OCI-LY3 (cell line): Measurements from ENCODE around the gene HEXD.

Source experiments
- H2AFZ ChIP-seq: fragments of 200-600, 300-600 bp; shearing (Covaris generic); 2 replicates; pipeline ENCODE4 v1.6.0; 2014; ENCODE audit warnings: antibody characterized with exemption, low read depth, low read length
- H3K27ac ChIP-seq: fragments of 200-600, 300-600 bp; sonication (generic); 2 replicates; pipeline ENCODE4 v1.5.1; 2014; ENCODE audit warnings: mild to moderate bottlenecking, low read length, moderate library complexity, mixed read lengths
- H3K27me3 ChIP-seq: fragments of 200-600, 300-600 bp; sonication (generic); 2 replicates; pipeline ENCODE4 v1.6.1; 2014; ENCODE audit warnings: low read depth, low read length, mixed read lengths
- H3K36me3 ChIP-seq: fragments of 200-600, 300-600 bp; sonication (generic); replicated peaks from 2 replicates; pipeline ENCODE3; 2014; ENCODE audit warnings: low read depth, low read length, mixed read lengths
- H3K4me1 ChIP-seq: fragments of 300-600, 200-600 bp; sonication (generic); 2 replicates; pipeline ENCODE4 v1.6.1; 2014; ENCODE audit warnings: low read length, mixed read lengths
- H3K4me2 ChIP-seq: fragments of 200-600, 300-600 bp; sonication (generic); 2 replicates; pipeline ENCODE4 v1.6.1; 2014; ENCODE audit warnings: low read length, mixed read lengths
- H3K4me3 ChIP-seq: fragments of 300-600, 200-600 bp; sonication (generic); 2 replicates; pipeline ENCODE4 v1.5.1; 2014; ENCODE audit warnings: antibody characterized with exemption, mild to moderate bottlenecking, low read length, moderate library complexity
- H3K79me2 ChIP-seq: fragments of 300-600, 200-600 bp; shearing (Covaris generic); 2 replicates; pipeline ENCODE4 v1.6.1; 2014; ENCODE audit warnings: mild to moderate bottlenecking, low read length, mixed read lengths
- H3K9ac ChIP-seq: fragments of 300-600, 200-600 bp; shearing (Covaris generic); 2 replicates; pipeline ENCODE4 v1.6.0; 2014; ENCODE audit warnings: mild to moderate bottlenecking, low read length, moderate library complexity
- H3K9me3 ChIP-seq: fragments of 200-600, 300-600 bp; shearing (Covaris generic); 2 replicates; pipeline ENCODE4 v1.6.1; 2014; ENCODE audit warnings: low read length, mixed read lengths; ENCODE audit not compliant: insufficient read depth
- H4K20me1 ChIP-seq: fragments of 200-600, 300-600 bp; sonication (generic); 2 replicates; pipeline ENCODE4 v1.6.1; 2016; ENCODE audit warnings: low read length, mixed read lengths; ENCODE audit not compliant: insufficient read depth
- EZH2phosphoT487 ChIP-seq: fragments of 200-600 bp; shearing (Covaris generic); IDR thresholded peaks from 2 replicates; pipeline ENCODE4 v1.6.1; 2018; ENCODE audit warnings: antibody characterized with exemption, mixed run types, low read depth
- TF ChIP-seq, protein P1 (sequence below): fragments of 200-600, 300-600 bp; sonication (generic); IDR thresholded peaks from 2 replicates; pipeline ENCODE4 v1.5.1; 2014; ENCODE audit warnings: antibody characterized with exemption, low read length, low read depth

The HEXD gene

DNA sequence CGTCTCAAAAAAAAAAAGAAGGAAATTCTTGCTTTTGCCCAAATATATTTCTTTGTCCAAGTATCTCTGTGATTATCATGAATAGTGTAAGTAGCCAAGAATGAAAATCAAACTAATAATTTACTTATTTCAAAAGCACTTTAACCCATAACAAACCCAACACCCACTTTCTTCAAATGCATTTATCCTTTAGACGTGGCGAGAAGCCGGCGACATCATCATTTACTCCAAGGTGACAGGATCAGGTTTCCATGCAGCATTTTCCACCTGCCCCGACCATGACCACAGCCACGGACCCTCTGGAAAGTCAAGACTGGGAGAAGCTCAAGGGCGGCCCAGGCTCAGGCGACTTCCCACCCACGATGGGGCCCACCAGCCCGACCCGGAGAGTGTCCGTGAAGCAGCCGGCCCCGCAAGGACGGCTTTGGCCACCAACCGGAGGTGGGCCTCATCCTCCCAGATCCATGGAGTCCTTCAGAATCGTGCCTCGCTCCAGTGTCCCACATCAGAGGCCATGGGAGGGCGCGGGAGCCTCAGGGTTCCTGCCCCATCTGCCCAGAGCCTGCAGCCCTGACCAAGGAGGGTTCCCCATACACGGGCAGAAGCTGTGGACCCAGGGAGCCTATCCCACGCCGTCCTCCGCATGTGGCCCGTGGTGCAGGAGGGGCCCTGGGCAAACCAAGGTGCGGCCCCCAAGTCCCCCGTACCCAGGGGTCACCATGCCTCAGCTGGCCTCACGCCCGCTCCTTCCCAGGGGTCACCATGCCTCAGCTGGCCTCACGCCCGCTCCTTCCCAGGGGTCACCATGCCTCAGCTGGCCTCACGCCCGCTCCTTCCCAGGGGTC lies 27.9 kb upstream of the HEXD start:
- H3K27me3 ChIP-seq, result no peaks in the 10 kb centered on the region
- no peak for TF ChIP-seq EZH2phosphoT487
- TF ChIP-seq, protein P1, sequence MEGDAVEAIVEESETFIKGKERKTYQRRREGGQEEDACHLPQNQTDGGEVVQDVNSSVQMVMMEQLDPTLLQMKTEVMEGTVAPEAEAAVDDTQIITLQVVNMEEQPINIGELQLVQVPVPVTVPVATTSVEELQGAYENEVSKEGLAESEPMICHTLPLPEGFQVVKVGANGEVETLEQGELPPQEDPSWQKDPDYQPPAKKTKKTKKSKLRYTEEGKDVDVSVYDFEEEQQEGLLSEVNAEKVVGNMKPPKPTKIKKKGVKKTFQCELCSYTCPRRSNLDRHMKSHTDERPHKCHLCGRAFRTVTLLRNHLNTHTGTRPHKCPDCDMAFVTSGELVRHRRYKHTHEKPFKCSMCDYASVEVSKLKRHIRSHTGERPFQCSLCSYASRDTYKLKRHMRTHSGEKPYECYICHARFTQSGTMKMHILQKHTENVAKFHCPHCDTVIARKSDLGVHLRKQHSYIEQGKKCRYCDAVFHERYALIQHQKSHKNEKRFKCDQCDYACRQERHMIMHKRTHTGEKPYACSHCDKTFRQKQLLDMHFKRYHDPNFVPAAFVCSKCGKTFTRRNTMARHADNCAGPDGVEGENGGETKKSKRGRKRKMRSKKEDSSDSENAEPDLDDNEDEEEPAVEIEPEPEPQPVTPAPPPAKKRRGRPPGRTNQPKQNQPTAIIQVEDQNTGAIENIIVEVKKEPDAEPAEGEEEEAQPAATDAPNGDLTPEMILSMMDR, result no peak

DNA sequence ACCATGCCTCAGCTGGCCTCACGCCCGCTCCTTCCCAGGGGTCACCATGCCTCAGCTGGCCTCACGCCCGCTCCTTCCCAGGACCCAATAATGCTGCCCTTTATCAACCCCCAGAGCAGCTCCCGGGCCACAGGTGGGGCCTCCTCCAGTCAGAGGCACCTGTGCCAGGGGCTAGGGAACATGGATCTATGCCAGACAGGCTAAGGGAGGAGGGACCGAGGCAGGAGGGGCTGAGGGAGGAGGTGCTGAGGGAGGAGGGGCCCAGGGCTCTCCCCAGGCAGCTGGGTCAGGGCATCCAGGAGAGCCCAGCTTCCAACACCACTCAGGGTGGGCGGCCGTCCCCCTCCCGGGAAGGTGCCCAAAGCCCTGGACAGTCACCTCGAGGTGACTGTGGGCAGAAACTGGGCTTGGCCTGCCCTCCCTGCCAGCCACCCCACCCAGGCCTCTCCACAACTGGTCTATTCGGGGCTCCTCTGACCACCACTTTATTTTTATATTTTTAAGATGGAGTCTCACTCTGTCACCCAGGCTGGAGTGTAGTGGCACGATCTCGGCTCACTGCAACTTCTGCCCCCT lies 27.2 kb upstream of the HEXD start:
- no peak for TF ChIP-seq EZH2phosphoT487
- TF ChIP-seq, protein P1, result no peak
- Histone ChIP-seq H3K4me3 (no peak overlapping the region), H4K20me1 (no peaks in the 10 kb centered on the region), H3K9me3 (no peaks in the 10 kb centered on the region), H3K36me3 (no peaks in the 10 kb centered on the region), H3K4me1 (no peaks in the 10 kb centered on the region), H3K27ac (no peak overlapping the region), H3K27me3 (no peaks in the 10 kb centered on the region), H3K79me2 (no peaks in the 10 kb centered on the region), H3K4me2 (no peak overlapping the region), H2AFZ (no peak overlapping the region), H3K9ac (no peak overlapping the region)

More for the DNA sequence above, 27.9 kb upstream of the HEXD start:
- Histone ChIP-seq H3K9ac (no peak overlapping the region), H3K4me1 (no peaks in the 10 kb centered on the region), H3K4me2 (no peak overlapping the region), H3K4me3 (no peak overlapping the region), H3K27ac (no peak overlapping the region), H3K79me2 (no peaks in the 10 kb centered on the region), H2AFZ (no peak overlapping the region), H4K20me1 (no peaks in the 10 kb centered on the region), H3K36me3 (no peaks in the 10 kb centered on the region), H3K9me3 (no peaks in the 10 kb centered on the region)

DNA sequence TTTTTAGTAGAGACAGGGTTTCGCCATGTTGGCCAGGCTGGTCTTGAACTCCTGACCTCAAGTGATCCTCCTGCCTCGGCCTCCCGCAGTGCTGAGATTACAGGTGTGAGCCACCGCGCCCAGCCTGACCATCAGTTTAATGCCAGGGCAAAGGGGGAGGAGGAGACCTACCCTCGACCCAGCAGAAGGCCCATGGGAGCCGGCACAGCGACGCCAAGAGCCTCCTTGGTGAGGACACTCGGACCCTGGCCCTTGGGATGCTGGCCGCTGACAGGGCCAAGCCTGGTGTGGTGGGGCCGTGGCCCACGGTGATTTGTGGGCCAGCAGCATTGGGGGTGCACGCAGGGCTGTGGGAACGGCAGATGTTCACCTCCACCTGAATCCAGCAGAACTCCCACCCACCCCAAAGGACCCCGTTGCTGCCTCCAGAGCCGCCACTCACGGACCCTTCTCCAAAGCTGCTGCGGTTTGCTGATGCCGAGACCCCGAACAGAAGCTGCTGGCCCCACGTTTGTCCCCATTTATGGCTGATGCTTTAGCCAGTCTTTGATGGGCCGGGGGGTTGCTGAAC lies 26.6 kb upstream of the HEXD start:
- Histone ChIP-seq H2AFZ (no peak overlapping the region), H3K4me1 (no peaks in the 10 kb centered on the region), H3K4me2 (no peak overlapping the region), H3K9me3 (no peaks in the 10 kb centered on the region), H3K27me3 (no peaks in the 10 kb centered on the region), H3K36me3 (no peaks in the 10 kb centered on the region), H3K9ac (no peak overlapping the region), H4K20me1 (no peaks in the 10 kb centered on the region), H3K4me3 (no peak overlapping the region), H3K27ac (no peak overlapping the region), H3K79me2 (no peaks in the 10 kb centered on the region)
- no peak for TF ChIP-seq EZH2phosphoT487
- TF ChIP-seq, protein P1, result no peak

DNA sequence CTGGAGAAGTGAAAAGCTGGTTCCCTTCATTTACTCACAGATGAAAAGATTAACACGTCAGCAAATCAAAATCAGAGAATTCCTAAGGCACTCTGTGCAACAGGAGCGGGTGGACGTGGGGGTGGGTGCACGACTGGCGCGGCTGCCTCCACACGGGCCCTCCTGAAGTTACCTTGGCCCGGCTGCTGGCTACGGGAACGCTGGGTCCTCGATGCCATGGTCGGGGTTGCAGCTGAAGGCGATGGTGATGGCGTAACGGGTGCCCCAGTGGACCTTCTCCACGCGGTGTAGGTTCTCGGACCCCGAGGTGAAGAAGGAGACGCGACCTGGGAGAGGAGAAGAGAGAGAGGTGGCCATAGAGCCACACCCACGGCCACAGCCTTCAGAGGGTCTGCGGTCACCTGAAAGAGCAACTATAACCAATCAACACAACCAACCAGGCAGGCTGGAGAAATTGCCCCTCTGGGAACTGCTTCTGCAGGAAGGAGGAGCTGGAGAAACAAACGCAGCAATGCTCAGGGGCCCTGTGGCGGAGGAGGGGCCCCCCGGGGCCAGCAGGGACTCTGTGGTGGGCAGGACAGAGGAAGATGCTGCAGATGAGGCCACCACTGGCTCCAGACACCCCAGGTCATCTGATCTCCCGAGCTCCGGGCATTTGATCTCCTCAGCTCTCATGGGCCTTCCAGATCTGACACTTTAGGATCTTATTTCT lies 25.8 kb upstream of the HEXD start:
- H3K9ac ChIP-seq, result no peak overlapping the region

More for the DNA sequence above, 25.8 kb upstream of the HEXD start:
- H2AFZ ChIP-seq, result no peak overlapping the region
- no peak overlapping the region for H3K4me3 ChIP-seq
- TF ChIP-seq, protein P1, result no peak
- no peak for TF ChIP-seq EZH2phosphoT487
- H3K9me3 ChIP-seq, result no peaks in the 10 kb centered on the region
- H3K4me2 ChIP-seq, result no peak overlapping the region
- no peaks in the 10 kb centered on the region for H3K27me3 ChIP-seq
- H3K36me3 ChIP-seq, result no peaks in the 10 kb centered on the region
- H4K20me1 ChIP-seq, result no peaks in the 10 kb centered on the region
- no peaks in the 10 kb centered on the region for H3K79me2 ChIP-seq
- no peaks in the 10 kb centered on the region for H3K4me1 ChIP-seq
- no peak overlapping the region for H3K27ac ChIP-seq
